Endothelial cell of umbilical vein (primary cell): ENCODE results near the gene EML1.

Source experiments
- EZH2 ChIP-seq: IDR thresholded peaks from 2 replicates; pipeline ENCODE4 v1.6.1; 2012; ENCODE audit warnings: borderline replicate concordance, low read depth, mild to moderate bottlenecking, moderate library complexity, low read length, inconsistent platforms; ENCODE audit not compliant: severe bottlenecking
- FOS ChIP-seq: IDR thresholded peaks from 2 replicates; pipeline ENCODE4 v1.6.1; 2011; ENCODE audit warnings: mild to moderate bottlenecking, low read length, moderate library complexity, borderline replicate concordance; ENCODE audit not compliant: insufficient read depth
- JUN ChIP-seq: IDR thresholded peaks from 2 replicates; pipeline ENCODE4 v1.6.1; 2011; ENCODE audit warnings: borderline replicate concordance, low read depth; ENCODE audit not compliant: insufficient read length, insufficient read depth
- TF ChIP-seq, protein P1 (sequence below), 2 donors: IDR thresholded peaks; 1 replicate in 1 of 2; 2 replicates in 1 of 2; pipeline ENCODE4 v1.5.1; 2011; ENCODE audit warnings: low read length in 2 of 2, mild to moderate bottlenecking in 2 of 2, moderate library complexity in 2 of 2, control low read depth in 1 of 2, inconsistent platforms in 1 of 2, low read depth in 1 of 2; ENCODE audit not compliant: insufficient read depth in 1 of 2; ENCODE audit errors: extremely low read depth in 1 of 2

DNA sequence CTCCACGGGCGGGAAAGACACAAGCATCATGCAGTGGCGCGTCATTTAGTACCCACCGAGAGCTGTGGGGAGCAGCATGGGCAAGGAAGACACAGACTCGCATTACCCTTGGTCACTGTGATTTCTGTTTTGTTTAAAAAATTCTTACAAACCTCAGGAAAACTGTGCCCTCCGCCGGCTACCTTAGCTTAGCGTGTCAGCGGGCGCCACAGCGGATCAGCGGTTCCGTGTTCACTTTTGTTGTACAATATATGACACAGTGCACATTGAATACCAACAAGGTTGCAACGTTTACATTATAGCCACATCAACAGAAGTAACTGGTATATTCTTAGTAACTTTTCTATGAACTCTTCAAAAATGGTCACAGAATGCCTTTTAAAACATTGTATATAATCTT lies 146.9 kb downstream of the EML1 start:
- TF ChIP-seq, protein P1, sequence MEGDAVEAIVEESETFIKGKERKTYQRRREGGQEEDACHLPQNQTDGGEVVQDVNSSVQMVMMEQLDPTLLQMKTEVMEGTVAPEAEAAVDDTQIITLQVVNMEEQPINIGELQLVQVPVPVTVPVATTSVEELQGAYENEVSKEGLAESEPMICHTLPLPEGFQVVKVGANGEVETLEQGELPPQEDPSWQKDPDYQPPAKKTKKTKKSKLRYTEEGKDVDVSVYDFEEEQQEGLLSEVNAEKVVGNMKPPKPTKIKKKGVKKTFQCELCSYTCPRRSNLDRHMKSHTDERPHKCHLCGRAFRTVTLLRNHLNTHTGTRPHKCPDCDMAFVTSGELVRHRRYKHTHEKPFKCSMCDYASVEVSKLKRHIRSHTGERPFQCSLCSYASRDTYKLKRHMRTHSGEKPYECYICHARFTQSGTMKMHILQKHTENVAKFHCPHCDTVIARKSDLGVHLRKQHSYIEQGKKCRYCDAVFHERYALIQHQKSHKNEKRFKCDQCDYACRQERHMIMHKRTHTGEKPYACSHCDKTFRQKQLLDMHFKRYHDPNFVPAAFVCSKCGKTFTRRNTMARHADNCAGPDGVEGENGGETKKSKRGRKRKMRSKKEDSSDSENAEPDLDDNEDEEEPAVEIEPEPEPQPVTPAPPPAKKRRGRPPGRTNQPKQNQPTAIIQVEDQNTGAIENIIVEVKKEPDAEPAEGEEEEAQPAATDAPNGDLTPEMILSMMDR (IDR thresholded peaks at IDR 0.05; ENCODE audit: extremely low read depth in 1 of 2, insufficient read depth in 1 of 2, low read depth in 1 of 2, low read length in 2 of 2), result no peak
- no peak for TF ChIP-seq FOS
- no peak for TF ChIP-seq EZH2
- TF ChIP-seq JUN, result no peak
